Kidney (tissue), 22 donors: Measurements from ENCODE around the gene RHO. TPM values are rescaled to one million over a fixed set of nuclear protein-coding genes. Genes with fewer than 3 reads are reported as not detected.
A peak's percentile ranks its signal among the peaks of the same experiment; 100 is the strongest.
"Not testable (repeated sequence)": the region's sequence is repeated elsewhere in the genome, so short reads cannot be mapped to it uniquely, and the experiment has no call there.

ENCODE experiments used
- DNase-seq, 5 donors: peaks; one replicate each; pipeline ENCODE4 v3.0.0-alpha.2; 2013 to 2020
- FAIRE-seq: peaks from 2 replicates; lab custom pipeline; 2012; peaks lifted over from hg19 to GRCh38; lab: Jason Lieb, UNC
- H3K27ac ChIP-seq, 2 donors: one replicate each; pipeline ENCODE4 v1.7.0; 2013; ENCODE audit warnings: low read depth in 2 of 2, low read length in 2 of 2, inconsistent platforms in 1 of 2
- H3K27me3 ChIP-seq: one replicate; pipeline ENCODE4 v1.7.1; 2013; ENCODE audit warnings: low read length, inconsistent platforms; ENCODE audit not compliant: control insufficient read depth, insufficient read depth
- H3K36me3 ChIP-seq, 3 donors: one replicate each; pipeline versions ENCODE4 v1.7.0 to v1.7.1; 2013; ENCODE audit warnings: low read length in 3 of 3, control low read depth in 1 of 3, inconsistent platforms in 1 of 3; ENCODE audit not compliant: insufficient read depth in 3 of 3, control insufficient read depth in 2 of 3
- H3K4me1 ChIP-seq, 3 donors: one replicate each; pipeline versions ENCODE4 v1.7.0 to v1.7.1; 2013; ENCODE audit warnings: low read length in 3 of 3, inconsistent platforms in 1 of 3, low read depth in 1 of 3; ENCODE audit not compliant: control insufficient read depth in 2 of 3, insufficient read depth in 2 of 3
- H3K4me3 ChIP-seq, 3 donors: one replicate each; pipeline versions ENCODE4 v1.7.0 to v1.8.1; 2013; ENCODE audit warnings: low read length in 3 of 3, control low read depth in 1 of 3, inconsistent platforms in 1 of 3
- H3K9ac ChIP-seq, 3 donors: one replicate each; pipeline versions ENCODE4 v1.7.0 to v1.7.1; 2013; ENCODE audit warnings: low read length in 3 of 3, control low read depth in 1 of 3, inconsistent platforms in 1 of 3
- H3K9me3 ChIP-seq, 3 donors: one replicate each; pipeline versions ENCODE4 v1.7.0 to v1.7.1; 2013; ENCODE audit warnings: low read length in 3 of 3, control low read depth in 1 of 3, inconsistent platforms in 1 of 3; ENCODE audit not compliant: control insufficient read depth in 2 of 3, insufficient read depth in 1 of 3
- CTCF ChIP-seq: IDR thresholded peaks from 3 replicates; pipeline ENCODE4 v1.5.1; 2012; ENCODE audit warnings: mild to moderate bottlenecking, moderate library complexity, borderline replicate concordance; ENCODE audit not compliant: insufficient read depth; ENCODE audit errors: extremely low read depth
- intact Hi-C: fragments of 100-400 bp; cut with DNase I; formaldehyde crosslinking; loops from one replicate; pipeline ENCODE4 v1.11.1; 2022
- long read RNA-seq, 10 donors: library from polyadenylated mRNA in 1 of 10; unstranded in 1 of 10; transcript quantifications; one replicate each; pipeline ENCODE4 v2.0.0 and lab custom pipeline, GENCODE V29; 2021 to 2026
- polyA plus RNA-seq: library from polyadenylated mRNA; stranded (reverse); fragments of 350-450 nt; fragmentation: Illumina TruSeq; extraction: RNeasy Lipid Tissue Mini Kit (QIAGEN cat#74804); gene quantifications from one replicate; pipeline ENCODE4 v1.2.3, GENCODE V29; 2014; ENCODE audit warnings: low read depth, low replicate concordance; ENCODE audit not compliant: insufficient read depth
- total RNA-seq: library from RNA; stranded (reverse); fragmentation: NEBNext Ultra II Directional; extraction: Animal tissue kit (Norgen Biotek cat#: 25700); gene quantifications from one replicate; pipeline ENCODE4 v1.2.1, GENCODE V29; 2021
- donor health status: control.
- donor health status: control.
- donor health status: control.
- donor health status: control.
- donor health status: control.
- donor health status: DM: yes; HTN: yes; CAD: no.
- donor health status: Normal renal cell carcinoma (clear cell type).

The RHO gene
- total RNA-seq (not detected), polyA plus RNA-seq (not detected)
- long read RNA-seq, donor 1, result 0 reads
- long read RNA-seq, donor 2, result 0 reads
- long read RNA-seq, donor 3, result 0 reads
- long read RNA-seq, donor 4, result 0 reads
- long read RNA-seq, donor 5, result 0 reads
- long read RNA-seq, donor 6, result 0 reads
- long read RNA-seq, donor 7, result 0 reads
- long read RNA-seq, donor 8, result 0 reads
- long read RNA-seq, donor 9, result 0 reads
- long read RNA-seq, donor 10, result 0 reads

GRCh38 chr3:129528589-129529100 lies at the start of gene RHO:
RHO (plus strand) TSS chr3:129528639; CDS start chr3:129528734, 95 bp downstream.
- no peaks in the 10 kb centered on the region for H3K36me3 ChIP-seq
- no peak for FAIRE-seq
- no peak for TF ChIP-seq CTCF
- H3K27me3 ChIP-seq, result no peaks in the 10 kb centered on the region
- no peak within 1 kb of the TSS for H3K4me3 ChIP-seq
- no peak within 1 kb of the TSS for H3K27ac ChIP-seq
- H3K9me3 ChIP-seq, result no peaks in the 10 kb centered on the region
- intact Hi-C loops, result no loop called here
- no peak for DNase-seq
- H3K9ac ChIP-seq, result no peak within 1 kb of the TSS
- peaks cover 3 to 7% (median 6%) of the 10 kb centered on the region in 3 donors for H3K4me1 ChIP-seq

GRCh38 chr3:129481225-129481765 lies 47.1 kb upstream of the RHO start:
- not testable (repeated sequence) for H3K9ac ChIP-seq, H3K9me3 ChIP-seq, H3K27me3 ChIP-seq, FAIRE-seq, H3K4me3 ChIP-seq, H3K27ac ChIP-seq, H3K4me1 ChIP-seq
- DNase-seq, result peak in 4 of 5 donors; percentile 34 to 83 (median 79)
- peaks cover 9 to 30% (median 23%) of the 10 kb centered on the region in 3 donors for H3K36me3 ChIP-seq
- intact Hi-C loops, result loop anchor here (5.0 kb wide), 1 partner anchor 361 kb away; no protein-coding TSS in a partner anchor

- Histone ChIP-seq H3K4me3 (no peak overlapping the region), H3K27ac (no peak overlapping the region), H3K9ac (no peak overlapping the region), H3K9me3 (no peaks in the 10 kb centered on the region), H3K4me1 (peaks cover 0 to 7% (median 0%) of the 10 kb centered on the region in 3 donors), H3K27me3 (no peaks in the 10 kb centered on the region), H3K36me3 (peaks cover 6 to 25% (median 21%) of the 10 kb centered on the region in 3 donors)
- intact Hi-C loops, result loop anchor here (5.0 kb wide), 1 partner anchor 360 kb away; no protein-coding TSS in a partner anchor
- DNase-seq (no peak), FAIRE-seq (no peak)
- TF ChIP-seq CTCF, result no peak
Measured at GRCh38 chr3:129481766-129482332, 46.6 kb upstream of the RHO start.

GRCh38 chr3:129482721-129483120 lies 45.7 kb upstream of the RHO start:
- Histone ChIP-seq H3K4me1 (peaks cover 0 to 7% (median 0%) of the 10 kb centered on the region in 3 donors), H3K4me3 (no peak overlapping the region), H3K36me3 (peaks cover 6 to 21% (median 19%) of the 10 kb centered on the region in 3 donors), H3K27me3 (no peaks in the 10 kb centered on the region), H3K27ac (no peak overlapping the region), H3K9me3 (no peaks in the 10 kb centered on the region), H3K9ac (no peak overlapping the region)
- intact Hi-C loops, result loop anchor here (5.0 kb wide), 1 partner anchor 360 kb away; no protein-coding TSS in a partner anchor
- no peak for TF ChIP-seq CTCF
- DNase-seq (no peak), FAIRE-seq (no peak)
